Erythroblast (primary cell): ENCODE results near the gene ZPLD1.

Source experiments
- GATA1 ChIP-seq: IDR thresholded peaks from 2 replicates; pipeline ENCODE4 v1.6.1; 2011; ENCODE audit warnings: low read depth, mild to moderate bottlenecking, control low read depth, low read length, moderate library complexity
- POLR2A ChIP-seq: IDR thresholded peaks from 2 replicates; pipeline ENCODE4 v1.6.1; 2011; ENCODE audit warnings: mild to moderate bottlenecking, low read length

GRCh38 chr3:102390916-102391315 is 43.9 kb upstream of the ZPLD1 start:
- TF ChIP-seq POLR2A (no peak), GATA1 (no peak)
